Lower lobe of right lung (tissue), 2 donors: Measurements from ENCODE around the gene ASPSCR1. TPM values are rescaled to one million over a fixed set of nuclear protein-coding genes. Genes with fewer than 3 reads are reported as not detected.
A peak's percentile ranks its signal among the peaks of the same experiment; 100 is the strongest.
"Not testable (repeated sequence)": the region's sequence is repeated elsewhere in the genome, so short reads cannot be mapped to it uniquely, and the experiment has no call there.

ENCODE experiments used
- ATAC-seq, 2 donors: fragments of 200-7000 bp; cut with Tn5 transposase; one replicate each; pipeline ENCODE4 v1.9.1; 2020 to 2022; ENCODE audit warnings: mild to moderate bottlenecking in 2 of 2, moderate library complexity in 2 of 2
- DNase-seq: peaks from one replicate; pipeline ENCODE4 v3.0.0-alpha.2; 2020
- H3K27ac ChIP-seq: fragments of 200-600 bp; one replicate; pipeline ENCODE4 v1.8.0; 2022
- H3K27me3 ChIP-seq: fragments of 200-600 bp; one replicate; pipeline ENCODE4 v1.8.0; 2022; ENCODE audit warnings: low read depth
- H3K36me3 ChIP-seq: fragments of 200-600 bp; one replicate; pipeline ENCODE4 v1.8.0; 2022; ENCODE audit warnings: mild to moderate bottlenecking
- H3K4me1 ChIP-seq: fragments of 200-600 bp; one replicate; pipeline ENCODE4 v1.8.0; 2022
- H3K4me3 ChIP-seq: fragments of 200-600 bp; one replicate; pipeline ENCODE4 v1.8.0; 2022; ENCODE audit warnings: mild to moderate bottlenecking
- H3K9me3 ChIP-seq: fragments of 200-600 bp; one replicate; pipeline ENCODE4 v1.8.0; 2022
- intact Hi-C: fragments of 100-400 bp; cut with DNase I; formaldehyde crosslinking; loops from one replicate; pipeline ENCODE4 v1.11.0; 2022
- total RNA-seq: library from RNA; stranded (reverse); fragmentation: NEBNext Ultra II Directional; extraction: Animal tissue kit (Norgen Biotek cat#: 25700); gene quantifications from one replicate; pipeline ENCODE4 v1.2.1, GENCODE V29; 2021
- TF ChIP-seq, protein P1 (sequence below): fragments of 200-600 bp; IDR thresholded peaks from one replicate; pipeline ENCODE4 v1.8.0; 2022; ENCODE audit warnings: antibody characterized with exemption, mild to moderate bottlenecking
- donor health status: DM: no; HTN: yes; CAD: no; lungs with severe emphysema.

Gene ASPSCR1
- total RNA-seq, 1 donor from 2014 or later: 45.3 TPM

DNA sequence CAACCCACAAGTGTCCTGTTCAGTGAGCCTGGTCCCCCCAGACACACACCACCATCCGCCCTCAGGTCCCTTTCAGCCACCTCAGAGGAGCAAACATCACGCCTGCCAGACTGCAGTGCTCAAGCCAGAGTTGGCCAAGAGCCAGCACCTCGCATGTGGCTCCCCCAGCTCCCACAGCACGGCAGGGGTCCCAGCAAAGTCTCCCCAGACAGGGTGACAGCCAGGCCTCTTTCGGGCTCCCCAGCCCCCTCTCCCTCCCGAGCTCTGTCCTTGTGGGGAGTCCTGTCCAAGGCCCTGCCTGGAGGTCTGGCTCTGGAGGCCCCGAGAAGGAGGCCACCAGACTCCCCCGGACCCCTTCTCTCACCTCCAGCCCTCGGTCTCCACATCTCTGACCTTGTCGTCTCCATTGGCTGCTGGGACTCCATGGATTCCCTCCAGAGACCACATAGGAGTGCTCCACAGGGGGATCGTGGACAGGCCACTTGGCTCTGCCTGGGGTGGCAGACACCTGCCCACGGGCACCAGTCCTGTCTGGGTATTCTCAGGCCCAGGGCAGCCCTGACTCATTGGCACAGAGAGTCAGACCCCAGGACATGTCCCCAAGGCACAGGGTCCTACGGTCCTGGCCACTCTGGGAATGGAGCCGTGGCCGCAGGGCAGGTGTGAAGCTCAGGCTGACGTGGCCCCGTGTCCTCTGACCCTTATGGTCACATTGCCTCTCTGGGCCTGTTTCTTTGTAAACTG, 28.6 kb upstream of the ASPSCR1 start:
- H3K27me3 ChIP-seq: no peaks in the 10 kb centered on the region
- no peak overlapping the region for H3K4me3 ChIP-seq
- ATAC-seq: no peak
- no peak for DNase-seq
- no peaks in the 10 kb centered on the region for H3K4me1 ChIP-seq
- H3K9me3 ChIP-seq: no peaks in the 10 kb centered on the region
- TF ChIP-seq, protein P1, sequence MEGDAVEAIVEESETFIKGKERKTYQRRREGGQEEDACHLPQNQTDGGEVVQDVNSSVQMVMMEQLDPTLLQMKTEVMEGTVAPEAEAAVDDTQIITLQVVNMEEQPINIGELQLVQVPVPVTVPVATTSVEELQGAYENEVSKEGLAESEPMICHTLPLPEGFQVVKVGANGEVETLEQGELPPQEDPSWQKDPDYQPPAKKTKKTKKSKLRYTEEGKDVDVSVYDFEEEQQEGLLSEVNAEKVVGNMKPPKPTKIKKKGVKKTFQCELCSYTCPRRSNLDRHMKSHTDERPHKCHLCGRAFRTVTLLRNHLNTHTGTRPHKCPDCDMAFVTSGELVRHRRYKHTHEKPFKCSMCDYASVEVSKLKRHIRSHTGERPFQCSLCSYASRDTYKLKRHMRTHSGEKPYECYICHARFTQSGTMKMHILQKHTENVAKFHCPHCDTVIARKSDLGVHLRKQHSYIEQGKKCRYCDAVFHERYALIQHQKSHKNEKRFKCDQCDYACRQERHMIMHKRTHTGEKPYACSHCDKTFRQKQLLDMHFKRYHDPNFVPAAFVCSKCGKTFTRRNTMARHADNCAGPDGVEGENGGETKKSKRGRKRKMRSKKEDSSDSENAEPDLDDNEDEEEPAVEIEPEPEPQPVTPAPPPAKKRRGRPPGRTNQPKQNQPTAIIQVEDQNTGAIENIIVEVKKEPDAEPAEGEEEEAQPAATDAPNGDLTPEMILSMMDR: no peak
- H3K27ac ChIP-seq: no peak overlapping the region
- intact Hi-C loops: no loop called here
- H3K36me3 ChIP-seq: no peaks in the 10 kb centered on the region

DNA sequence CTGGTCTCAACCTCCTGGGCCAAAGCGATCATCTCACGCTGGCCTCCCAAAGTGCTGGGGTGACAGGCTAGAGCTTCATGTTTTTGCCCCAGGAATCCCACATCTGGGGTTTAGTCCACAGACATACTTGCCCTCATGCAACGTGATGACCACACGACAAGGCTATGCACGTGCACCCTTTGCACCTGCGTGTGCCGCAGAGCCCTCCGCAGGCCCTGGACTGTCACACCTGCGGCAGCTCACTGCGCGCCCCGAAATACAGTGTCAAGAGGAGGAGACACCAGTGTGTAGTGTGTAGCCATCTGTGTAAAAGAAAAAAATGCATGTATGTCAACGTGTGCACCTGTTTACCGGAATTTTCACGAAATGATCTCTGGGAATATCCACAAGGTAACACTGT, 26.9 kb upstream of the ASPSCR1 start:
- DNase-seq (no peak), ATAC-seq (no peak)
- Histone ChIP-seq H3K27me3 (no peaks in the 10 kb centered on the region), H3K4me3 (no peak overlapping the region), H3K36me3 (no peaks in the 10 kb centered on the region), H3K9me3 (no peaks in the 10 kb centered on the region), H3K27ac (no peak overlapping the region), H3K4me1 (no peaks in the 10 kb centered on the region)
- intact Hi-C loops: no loop called here
- TF ChIP-seq, protein P1: no peak

DNA sequence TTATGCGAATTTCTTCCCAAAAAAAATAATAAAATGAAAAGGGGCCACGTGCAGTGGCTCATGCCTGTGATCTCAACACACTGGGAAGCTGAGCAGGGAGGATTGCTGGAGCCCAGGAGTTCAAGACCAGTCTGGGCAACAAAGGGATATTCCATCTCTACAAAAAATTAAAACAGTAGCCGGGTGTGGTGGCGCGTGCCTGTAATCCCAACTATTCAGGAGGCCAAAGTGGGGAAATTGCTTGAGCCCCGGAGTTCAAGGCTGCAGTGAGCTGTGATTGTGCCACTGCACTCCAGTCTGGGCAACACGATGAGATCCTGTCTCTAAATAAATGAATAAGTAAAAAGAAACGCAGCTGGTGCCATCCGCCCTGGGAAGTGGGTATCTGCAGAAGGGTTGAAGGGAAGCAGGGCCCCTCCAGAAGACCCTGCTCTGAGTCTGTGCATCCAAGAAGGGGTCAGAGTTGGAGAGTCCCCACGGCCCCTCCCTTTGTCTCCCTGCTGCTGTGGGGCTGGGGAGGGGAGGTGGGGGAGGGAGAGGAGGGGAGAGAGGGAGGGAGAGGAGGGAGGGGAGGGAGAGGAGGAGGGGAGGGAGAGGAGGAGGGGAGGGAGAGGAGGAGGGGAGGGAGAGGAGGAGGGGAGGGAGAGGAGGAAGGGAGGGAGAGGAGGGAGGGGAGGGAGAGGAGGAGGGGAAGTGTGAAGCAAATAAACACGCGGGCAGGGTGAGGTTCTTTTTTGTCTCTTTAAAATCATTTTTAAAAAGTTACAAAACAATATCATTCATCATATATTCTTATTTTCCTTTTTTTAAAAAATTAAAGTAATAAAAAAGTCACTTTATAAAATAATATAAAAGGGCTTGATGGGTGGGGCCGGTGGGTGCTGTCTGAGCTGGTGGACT, 25.4 kb upstream of the ASPSCR1 start:
- H3K4me1 ChIP-seq: no peaks in the 10 kb centered on the region
- ATAC-seq: no peak
- H3K4me3 ChIP-seq: no peak overlapping the region
- intact Hi-C loops: no loop called here
- no peak overlapping the region for H3K27ac ChIP-seq
- TF ChIP-seq, protein P1: no peak
- no peak for DNase-seq
- H3K9me3 ChIP-seq: no peaks in the 10 kb centered on the region
- H3K27me3 ChIP-seq: peaks cover 5% of the 10 kb centered on the region
- no peaks in the 10 kb centered on the region for H3K36me3 ChIP-seq

DNA sequence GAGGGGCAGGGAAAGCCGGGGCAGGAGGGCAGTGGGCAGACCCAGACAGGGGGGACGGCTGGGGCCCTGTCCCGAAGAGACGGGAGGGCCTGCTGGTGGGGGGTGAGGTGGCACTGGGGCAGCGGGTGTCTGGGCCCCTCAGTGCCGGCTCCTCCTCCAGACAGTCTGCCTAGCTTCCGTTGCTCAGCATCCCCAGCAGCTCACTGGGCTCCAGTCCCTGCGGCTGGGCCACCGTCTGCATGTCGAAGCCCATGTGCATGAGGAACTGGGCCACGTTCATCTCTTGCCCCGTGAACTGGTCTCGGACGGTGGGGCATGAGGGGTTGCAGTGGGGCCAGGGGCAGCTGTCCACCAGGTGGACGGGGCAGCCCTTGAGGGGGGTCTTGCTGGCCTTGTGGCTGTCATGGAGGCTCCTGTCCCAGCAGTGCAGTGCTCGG, 24.6 kb upstream of the ASPSCR1 start:
- H3K36me3 ChIP-seq: no peaks in the 10 kb centered on the region
- ATAC-seq: peak; percentile 5 to 23
- H3K27ac ChIP-seq: no peak overlapping the region
- no peak overlapping the region for H3K4me3 ChIP-seq
- peaks cover 7% of the 10 kb centered on the region for H3K27me3 ChIP-seq
- intact Hi-C loops: no loop called here
- no peaks in the 10 kb centered on the region for H3K4me1 ChIP-seq
- TF ChIP-seq, protein P1: no peak
- no peaks in the 10 kb centered on the region for H3K9me3 ChIP-seq
- no peak for DNase-seq

DNA sequence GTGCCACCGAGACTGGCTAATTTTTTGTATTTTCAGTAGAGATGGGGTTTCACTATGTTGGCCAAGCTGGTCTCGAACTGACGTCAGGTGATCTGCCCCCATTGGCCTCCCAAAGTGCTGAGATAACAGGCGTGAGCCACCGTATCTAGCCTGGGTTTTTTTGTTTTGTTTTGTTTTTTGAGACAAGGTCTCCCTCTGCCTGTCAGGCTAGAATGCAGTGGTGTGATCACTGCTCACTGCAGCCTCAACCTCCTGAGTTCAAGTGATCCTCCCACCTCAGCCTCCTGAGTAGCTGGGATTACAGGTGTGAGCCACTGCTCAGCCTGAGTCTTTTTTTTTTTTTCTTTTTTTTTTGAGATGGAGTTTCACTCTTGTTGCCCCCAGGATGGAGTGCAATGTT, 24.0 kb upstream of the ASPSCR1 start:
- H3K9me3 ChIP-seq, ATAC-seq, H3K27ac ChIP-seq, H3K4me3 ChIP-seq, DNase-seq, H3K4me1 ChIP-seq, H3K36me3 ChIP-seq, intact Hi-C loops: not testable (repeated sequence)
- H3K27me3 ChIP-seq: peaks cover 14% of the 10 kb centered on the region
